ENCODE data around the gene ZNF800.

GRCh38 chr7:127415060-127415742 is 22.7 kb upstream of the ZNF800 start:
- TF ChIP-seq EP300 (IDR thresholded peaks at IDR 0.05; ENCODE audit: borderline replicate concordance in 1 of 2, low read depth in 1 of 2, low read length in 1 of 2) (no peak), CTCF (IDR thresholded peaks at IDR 0.05) (no peak), EZH2phosphoT487 (IDR thresholded peaks at IDR 0.05; ENCODE audit: borderline replicate concordance, low read depth) (no peak), TAF1 (IDR thresholded peaks at IDR 0.05; ENCODE audit: borderline replicate concordance, low read depth, low read length) (no peak), RCOR1 (IDR thresholded peaks at IDR 0.05; ENCODE audit: low read length) (no peak), IRF3 (IDR thresholded peaks at IDR 0.05; ENCODE audit: low read depth, low read length) (no peak), GABPA (IDR thresholded peaks at IDR 0.05; ENCODE audit: low read depth) (no peak), FOSL2 (IDR thresholded peaks at IDR 0.05; ENCODE audit: borderline replicate concordance, low read depth) (no peak), SIN3A (IDR thresholded peaks at IDR 0.05; ENCODE audit: borderline replicate concordance, low read depth, low read length) (no peak), POLR2AphosphoS5 (IDR thresholded peaks at IDR 0.05; ENCODE audit: low read depth, low read length) (no peak), TEAD4 (IDR thresholded peaks at IDR 0.05; ENCODE audit: borderline replicate concordance, insufficient read depth) (no peak)
- TF ChIP-seq, protein P1, sequence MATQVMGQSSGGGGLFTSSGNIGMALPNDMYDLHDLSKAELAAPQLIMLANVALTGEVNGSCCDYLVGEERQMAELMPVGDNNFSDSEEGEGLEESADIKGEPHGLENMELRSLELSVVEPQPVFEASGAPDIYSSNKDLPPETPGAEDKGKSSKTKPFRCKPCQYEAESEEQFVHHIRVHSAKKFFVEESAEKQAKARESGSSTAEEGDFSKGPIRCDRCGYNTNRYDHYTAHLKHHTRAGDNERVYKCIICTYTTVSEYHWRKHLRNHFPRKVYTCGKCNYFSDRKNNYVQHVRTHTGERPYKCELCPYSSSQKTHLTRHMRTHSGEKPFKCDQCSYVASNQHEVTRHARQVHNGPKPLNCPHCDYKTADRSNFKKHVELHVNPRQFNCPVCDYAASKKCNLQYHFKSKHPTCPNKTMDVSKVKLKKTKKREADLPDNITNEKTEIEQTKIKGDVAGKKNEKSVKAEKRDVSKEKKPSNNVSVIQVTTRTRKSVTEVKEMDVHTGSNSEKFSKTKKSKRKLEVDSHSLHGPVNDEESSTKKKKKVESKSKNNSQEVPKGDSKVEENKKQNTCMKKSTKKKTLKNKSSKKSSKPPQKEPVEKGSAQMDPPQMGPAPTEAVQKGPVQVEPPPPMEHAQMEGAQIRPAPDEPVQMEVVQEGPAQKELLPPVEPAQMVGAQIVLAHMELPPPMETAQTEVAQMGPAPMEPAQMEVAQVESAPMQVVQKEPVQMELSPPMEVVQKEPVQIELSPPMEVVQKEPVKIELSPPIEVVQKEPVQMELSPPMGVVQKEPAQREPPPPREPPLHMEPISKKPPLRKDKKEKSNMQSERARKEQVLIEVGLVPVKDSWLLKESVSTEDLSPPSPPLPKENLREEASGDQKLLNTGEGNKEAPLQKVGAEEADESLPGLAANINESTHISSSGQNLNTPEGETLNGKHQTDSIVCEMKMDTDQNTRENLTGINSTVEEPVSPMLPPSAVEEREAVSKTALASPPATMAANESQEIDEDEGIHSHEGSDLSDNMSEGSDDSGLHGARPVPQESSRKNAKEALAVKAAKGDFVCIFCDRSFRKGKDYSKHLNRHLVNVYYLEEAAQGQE (IDR thresholded peaks at IDR 0.05; ENCODE audit: low read depth, low read length): no peak
